Measurements from ENCODE around the gene S100A14. TPM values are rescaled to one million over a fixed set of nuclear protein-coding genes. Genes with fewer than 3 reads are reported as not detected.

S100A14 gene
- total RNA-seq, 2 donors from 2014 or later, result 443 to 453 TPM

DNA sequence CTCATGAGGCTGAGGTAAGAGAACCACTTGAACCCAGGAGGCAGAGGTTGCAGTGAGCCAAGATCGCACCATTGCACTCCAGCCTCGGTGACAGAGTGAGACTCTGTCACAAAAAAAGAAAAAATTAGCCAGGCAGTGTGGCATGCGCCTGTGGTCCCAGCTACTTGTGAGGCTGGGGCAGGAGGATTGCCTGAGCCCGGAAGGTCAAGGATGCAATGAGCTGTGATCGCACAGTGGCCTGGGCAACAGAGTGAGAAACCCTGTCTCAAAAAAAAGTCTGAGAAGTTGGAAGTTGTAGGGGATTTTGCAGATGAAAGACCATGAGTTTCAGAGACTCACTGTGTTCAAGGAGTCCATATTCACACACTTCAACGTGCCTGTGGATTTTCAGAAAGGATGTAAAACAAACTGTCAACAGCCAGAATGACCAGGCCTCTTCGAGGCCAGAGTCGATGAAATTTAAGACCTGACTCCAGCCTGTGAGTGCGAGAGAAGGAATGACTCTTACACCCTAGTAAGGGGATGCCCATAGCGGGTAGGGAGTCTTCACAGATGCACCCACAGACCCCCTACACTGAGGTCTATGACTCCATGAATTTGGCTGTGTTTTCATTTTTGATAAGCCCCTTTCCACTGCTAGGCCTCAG, 9.0 kb upstream of the S100A14 start:
- ATAC-seq (no peak), DNase-seq (no peak)
- intact Hi-C loops (cut with DNase I, micrococcal nuclease), result no loop called here

- DNase-seq (no peak), ATAC-seq (no peak)
- intact Hi-C loops (cut with DNase I, micrococcal nuclease), result no loop called here
Measured at GRCh38 chr1:153623101-153623500, 7.0 kb upstream of the S100A14 start.

GRCh38 chr1:153619171-153619570, 3.0 kb upstream of the S100A14 start:
- intact Hi-C loops (cut with DNase I, micrococcal nuclease), result no loop called here
- DNase-seq, result no peak
- no peak for ATAC-seq

GRCh38 chr1:153617663-153618062, 1.5 kb upstream of the S100A14 start:
- ATAC-seq (peak; percentile 40), DNase-seq (peak; percentile 82 to 86)
- intact Hi-C loops (cut with DNase I, micrococcal nuclease), result no loop called here

DNA sequence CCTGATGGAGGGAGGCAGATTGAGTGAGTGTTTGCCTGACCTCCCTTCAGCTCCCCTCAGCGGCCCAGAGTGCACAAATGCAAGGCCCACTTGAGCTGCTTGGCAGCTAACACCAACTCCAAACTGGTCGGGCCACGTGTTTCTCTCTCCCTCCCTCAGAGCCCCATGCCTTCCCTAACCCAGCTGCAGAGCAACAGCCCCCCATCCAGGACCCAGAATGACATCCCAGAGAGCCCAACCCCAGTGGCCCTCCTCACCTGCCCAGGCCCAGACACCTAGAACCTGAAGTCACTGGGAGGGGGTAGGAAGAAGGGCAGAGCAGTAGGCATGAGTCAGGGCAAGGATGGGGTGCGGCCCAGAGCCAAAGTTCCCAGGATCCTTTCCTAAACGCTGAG, 789 bp upstream of the S100A14 start:
- DNase-seq (no peak), ATAC-seq (no peak)
- intact Hi-C loops (cut with DNase I, micrococcal nuclease), result no loop called here

DNA sequence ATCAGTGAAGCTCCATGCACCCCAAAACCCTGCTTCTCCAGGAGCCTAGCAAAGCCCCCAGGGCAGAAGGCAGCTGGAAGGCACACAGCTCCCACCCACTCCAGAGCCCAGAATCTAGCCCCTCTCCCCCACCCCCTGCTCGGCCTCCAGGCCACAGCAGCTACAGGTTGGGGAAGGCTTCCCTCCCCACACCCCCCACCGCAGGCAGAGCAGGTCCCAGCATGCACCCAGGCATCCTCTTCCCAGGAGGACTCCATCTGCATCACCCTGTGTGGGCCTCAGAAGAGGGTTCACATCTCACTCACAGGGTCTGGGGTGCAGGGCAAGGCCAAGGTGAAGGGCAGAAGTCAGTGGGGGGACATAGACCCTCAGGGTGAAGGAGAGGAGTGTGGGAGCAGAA, 719 bp downstream of the S100A14 start:
- ATAC-seq (no peak), DNase-seq (no peak)
- intact Hi-C loops (cut with DNase I, micrococcal nuclease), result no loop called here

DNA sequence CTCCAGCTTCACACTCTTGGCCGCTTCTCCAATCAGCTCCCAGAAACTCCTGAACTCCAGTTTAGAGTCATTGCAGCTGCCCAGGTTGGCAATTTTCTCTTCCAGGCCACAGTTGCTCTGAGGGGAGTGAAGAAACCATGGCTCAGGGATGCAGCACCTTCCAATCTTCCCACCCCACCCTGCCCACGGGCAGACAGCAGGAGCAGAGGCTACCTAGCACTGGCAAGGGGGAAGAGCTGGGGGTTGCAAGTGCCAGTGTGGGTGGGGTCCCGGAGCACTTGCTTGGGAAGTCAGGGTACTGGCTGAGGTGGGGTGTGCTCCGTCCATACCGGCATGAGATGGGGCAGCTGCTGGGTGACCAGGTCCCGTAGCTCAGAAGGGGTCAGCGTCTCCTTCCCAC, 1.2 kb downstream of the S100A14 start:
- ATAC-seq (no peak), DNase-seq (no peak)
- intact Hi-C loops (cut with DNase I, micrococcal nuclease), result no loop called here

DNA sequence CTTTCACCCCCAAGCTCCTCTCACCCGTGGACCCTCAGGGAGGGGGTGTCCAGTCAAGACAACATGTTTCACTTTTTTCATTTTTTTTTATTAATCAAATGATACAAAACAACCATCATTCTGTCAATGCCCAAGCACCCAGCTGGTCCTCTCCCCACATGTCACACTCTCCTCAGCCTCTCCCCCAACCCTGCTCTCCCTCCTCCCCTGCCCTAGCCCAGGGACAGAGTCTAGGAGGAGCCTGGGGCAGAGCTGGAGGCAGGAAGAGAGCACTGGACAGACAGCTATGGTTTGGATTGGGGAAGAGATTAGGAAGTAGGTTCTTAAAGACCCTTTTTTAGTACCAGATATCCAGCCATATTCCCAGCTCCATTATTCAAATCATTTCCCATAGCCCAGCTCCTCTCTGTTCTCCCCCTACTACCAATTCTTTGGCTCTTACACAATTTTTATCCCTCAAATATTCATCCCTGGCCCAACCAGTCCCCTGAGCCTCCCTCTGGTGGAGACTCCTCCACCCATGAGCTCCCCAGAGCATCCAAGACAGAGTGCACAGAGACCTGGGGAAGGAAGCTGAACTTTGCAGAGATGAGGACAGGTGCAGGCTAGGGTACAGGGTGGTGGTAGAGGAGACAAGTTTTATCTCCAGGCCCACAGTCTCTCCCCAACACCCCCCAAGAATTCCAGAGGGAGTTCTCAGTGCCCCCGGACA, 1.8 kb downstream of the S100A14 start:
- intact Hi-C loops (cut with DNase I, micrococcal nuclease), result no loop called here
- ATAC-seq (no peak), DNase-seq (no peak)

DNA sequence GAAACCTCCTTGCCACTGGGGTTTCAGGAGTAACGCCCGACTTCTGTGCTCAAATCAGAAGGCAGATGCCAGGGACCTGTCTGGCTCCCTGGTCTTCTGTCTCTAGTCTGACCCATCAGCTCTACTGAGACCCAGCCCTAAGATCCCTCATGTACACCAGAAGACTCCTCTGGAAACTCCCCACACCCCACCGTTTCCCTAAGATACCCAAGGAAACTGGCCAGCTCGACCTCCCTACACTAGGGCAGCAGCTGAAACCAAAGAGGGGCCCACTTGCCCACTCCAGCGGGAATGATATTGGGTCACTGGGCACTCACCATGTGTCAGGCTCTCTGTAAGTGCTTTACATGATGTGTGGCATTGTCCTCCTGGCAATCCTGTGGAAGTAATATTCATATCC, 2.7 kb downstream of the S100A14 start:
- ATAC-seq (no peak), DNase-seq (no peak)
- intact Hi-C loops (cut with DNase I, micrococcal nuclease), result no loop called here

GRCh38 chr1:153612755-153613331, 3.3 kb downstream of the S100A14 start, which contains the start of gene S100A16:
TSS of gene S100A16 (minus strand) at chr1:153613137. CDS start at chr1:153608151, 4,986 bp downstream.
- DNase-seq (peak; percentile 88 to 93), ATAC-seq (peak; percentile 63)
- intact Hi-C loops (cut with DNase I, micrococcal nuclease), result no loop called here

DNA sequence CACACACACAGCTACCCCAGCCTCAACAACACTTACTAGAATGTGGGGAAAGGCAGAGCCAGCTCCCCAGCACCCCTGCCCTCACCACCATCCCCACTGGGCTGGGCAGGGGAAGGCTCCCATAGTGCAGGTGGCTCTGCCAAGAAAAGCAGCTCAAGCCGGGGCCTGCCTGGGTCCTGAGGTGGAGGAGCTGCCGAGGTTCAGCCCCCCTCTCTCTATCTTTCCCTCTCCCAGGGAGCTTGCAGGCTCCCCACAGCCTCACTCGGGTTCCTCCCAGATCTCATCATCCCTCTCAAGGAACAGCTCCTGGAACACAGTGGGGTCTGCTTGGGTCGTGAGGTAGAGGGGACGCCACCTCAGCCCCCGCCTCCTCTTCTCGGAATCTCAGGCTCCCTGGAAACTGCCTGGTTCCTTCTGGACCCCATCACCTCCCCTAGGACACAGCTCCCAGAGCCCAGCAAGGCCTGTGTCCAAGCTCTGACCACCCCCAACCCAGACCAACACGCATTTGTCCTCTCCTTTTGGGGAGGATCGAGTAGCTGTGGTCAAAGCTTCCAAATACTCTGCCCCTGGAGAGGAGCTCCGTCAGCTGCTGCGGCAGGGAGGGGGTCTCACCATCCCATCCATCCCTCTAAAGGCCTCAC, 3.9 kb downstream of the S100A14 start:
- ATAC-seq, result peak; percentile 3
- intact Hi-C loops (cut with DNase I, micrococcal nuclease), result no loop called here
- DNase-seq, result no peak

DNA sequence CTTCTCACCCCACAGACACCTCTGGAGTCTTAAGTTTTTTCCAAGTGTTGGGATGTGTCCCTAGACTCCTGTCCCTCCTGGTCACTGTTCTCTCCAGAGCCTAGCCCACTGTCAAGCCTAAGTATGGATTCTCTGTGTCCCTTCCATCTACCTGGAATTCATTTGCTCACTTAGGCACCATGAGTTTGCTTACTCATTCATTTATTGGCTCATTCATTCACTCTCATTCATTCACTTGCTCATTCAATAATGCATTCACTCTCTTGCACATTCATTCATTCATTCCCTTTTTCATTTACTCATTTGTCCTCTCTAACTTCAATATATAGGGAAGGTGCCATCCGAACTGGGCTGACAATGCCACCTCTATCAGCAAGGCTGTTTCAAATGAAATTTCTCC, 4.8 kb downstream of the S100A14 start:
- intact Hi-C loops (cut with DNase I, micrococcal nuclease), result no loop called here
- DNase-seq (no peak), ATAC-seq (no peak)

DNA sequence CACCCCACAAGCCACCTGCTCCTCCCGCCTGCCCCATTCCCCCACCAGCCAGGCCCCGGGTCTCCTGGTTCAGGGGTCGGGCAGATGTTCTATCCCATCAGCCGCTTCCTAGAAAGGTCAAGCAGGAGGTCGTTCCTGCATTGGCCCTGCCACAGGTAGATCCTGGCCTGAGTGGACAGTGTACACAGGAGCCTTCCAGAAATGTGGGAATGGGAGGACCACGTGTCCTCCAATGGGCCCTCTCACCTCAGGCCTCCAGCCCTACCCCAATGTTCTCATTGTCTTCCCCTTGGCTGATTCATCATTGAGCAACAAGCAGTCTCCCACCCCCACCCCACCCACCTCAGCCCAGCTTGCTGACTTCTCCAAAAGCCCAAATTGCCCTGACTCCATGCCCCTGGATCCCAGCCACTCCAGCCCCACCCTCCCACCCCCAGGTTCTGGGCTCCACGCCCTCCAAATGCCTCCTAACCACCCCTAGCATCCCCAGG, 5.3 kb downstream of the S100A14 start:
- intact Hi-C loops (cut with DNase I, micrococcal nuclease), result no loop called here
- ATAC-seq, result no peak
- DNase-seq, result no peak

GRCh38 chr1:153610334-153610733, 5.8 kb downstream of the S100A14 start:
- DNase-seq, result no peak
- ATAC-seq, result no peak
- intact Hi-C loops (cut with DNase I, micrococcal nuclease), result no loop called here

DNA sequence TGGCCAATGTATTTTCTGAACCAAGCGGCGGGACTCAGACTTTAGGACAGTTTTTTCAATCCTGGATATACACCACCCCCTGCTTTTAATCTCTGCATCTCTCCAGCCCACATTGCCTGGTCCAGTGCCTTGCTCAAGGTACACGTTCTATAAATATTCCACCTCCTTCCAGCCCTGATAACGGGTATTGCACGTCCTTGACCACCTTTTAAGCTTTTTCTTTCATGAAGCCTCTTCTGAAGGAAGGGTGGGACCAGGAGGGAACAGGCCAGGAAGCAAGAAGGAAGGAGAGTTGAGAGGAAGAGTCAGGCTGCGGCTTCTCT, 6.6 kb downstream of the S100A14 start:
- DNase-seq, result no peak
- ATAC-seq, result no peak
- intact Hi-C loops (cut with DNase I, micrococcal nuclease), result no loop called here

GRCh38 chr1:153608742-153609584, 7.2 kb downstream of the S100A14 start:
- intact Hi-C loops (cut with DNase I, micrococcal nuclease), result no loop called here
- DNase-seq (peak; percentile 89 to 93), ATAC-seq (peak; percentile 73)

DNA sequence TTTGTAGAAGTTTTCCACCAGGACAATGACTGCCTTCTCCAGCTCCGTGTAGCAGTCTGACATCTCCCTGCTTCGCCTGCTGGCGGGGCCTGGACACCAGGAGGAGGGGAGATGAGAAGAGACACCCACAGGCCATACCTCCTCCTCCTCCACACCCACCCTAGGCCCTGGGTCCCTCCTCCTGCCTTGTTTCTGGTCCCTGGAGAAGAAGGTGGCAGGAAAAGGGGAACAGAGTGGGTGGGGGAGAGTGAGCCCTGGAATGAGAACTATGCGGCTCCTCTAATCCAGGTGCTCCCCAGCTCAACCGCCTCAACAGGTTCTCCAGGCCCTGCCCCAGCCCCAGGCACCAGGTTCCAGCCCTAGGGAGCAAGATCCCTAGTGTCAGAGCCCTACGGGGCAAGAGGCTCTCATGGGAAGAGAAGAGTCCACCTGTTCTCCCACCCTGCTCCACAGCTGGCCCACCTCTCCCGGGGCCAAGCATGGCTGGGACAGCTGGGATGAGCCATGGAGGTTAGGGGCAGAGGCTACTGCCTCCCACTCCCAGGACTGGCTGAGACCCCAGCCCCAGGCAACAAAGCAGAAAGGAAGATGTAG, 7.9 kb downstream of the S100A14 start:
- intact Hi-C loops (cut with DNase I, micrococcal nuclease), result no loop called here
- ATAC-seq, result no peak
- DNase-seq, result no peak

- ATAC-seq, result no peak
- intact Hi-C loops (cut with DNase I, micrococcal nuclease), result no loop called here
- DNase-seq, result no peak
Measured at GRCh38 chr1:153607381-153607780, 8.7 kb downstream of the S100A14 start.

DNA sequence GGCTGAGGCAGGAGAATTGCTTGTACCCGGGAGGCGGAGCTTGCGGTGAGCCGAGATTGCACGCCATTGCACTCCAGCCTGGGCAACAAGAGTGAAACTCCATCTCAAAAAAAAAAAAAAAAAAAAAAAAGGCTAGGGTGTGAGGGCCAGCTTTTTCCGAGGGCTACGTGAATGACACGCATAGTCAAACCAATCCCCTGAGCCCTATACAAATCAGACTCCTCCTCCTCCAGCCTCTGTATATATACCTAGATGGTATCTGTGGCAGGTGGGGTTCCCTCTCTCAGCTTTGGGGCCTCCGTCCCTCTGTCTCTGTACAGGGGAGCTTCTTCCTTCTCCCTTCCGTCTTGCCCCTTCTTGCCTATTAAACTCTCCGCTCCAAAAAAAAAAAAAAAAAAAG, 9.9 kb downstream of the S100A14 start:
- no peak for DNase-seq
- ATAC-seq, result no peak
- intact Hi-C loops (cut with DNase I, micrococcal nuclease), result no loop called here
